GM23338 (cell line): Measurements from ENCODE around the gene CPT2. TPM values are rescaled to one million over a fixed set of nuclear protein-coding genes. Genes with fewer than 3 reads are reported as not detected.

ENCODE experiments used
- ATAC-seq: fragments of 200-7000 bp; cut with Tn5 transposase; 3 replicates; pipeline ENCODE4 v1.9.1; 2020
- DNase-seq: peaks from one replicate; pipeline ENCODE4 v3.0.0-alpha.2; 2015; ENCODE audit warnings: low spot score
- H2AFZ ChIP-seq: fragments of 200-600 bp; sonication (generic); 2 replicates; pipeline ENCODE4 v1.8.0; 2016; ENCODE audit warnings: antibody characterized with exemption, mild to moderate bottlenecking, moderate library complexity
- H3F3A ChIP-seq: fragments of 200-600 bp; sonication (generic); replicated peaks from 2 replicates; pipeline ENCODE4 v1.8.0; 2017; ENCODE audit warnings: antibody characterized with exemption, mixed run types, low read depth
- H3K27ac ChIP-seq: fragments of 200-600 bp; sonication (generic); 2 replicates; pipeline ENCODE4 v1.6.1; 2016; ENCODE audit warnings: low read depth
- H3K27me3 ChIP-seq: fragments of 200-600 bp; sonication (generic); 2 replicates; pipeline ENCODE4 v1.8.0; 2016; ENCODE audit warnings: mild to moderate bottlenecking, mixed run types, moderate library complexity; ENCODE audit not compliant: insufficient read depth
- H3K36me3 ChIP-seq: fragments of 200-600 bp; sonication (generic); 2 replicates; pipeline ENCODE4 v1.8.0; 2016; ENCODE audit warnings: mild to moderate bottlenecking; ENCODE audit not compliant: insufficient read depth
- H3K4me1 ChIP-seq: fragments of 200-600 bp; sonication (generic); 2 replicates; pipeline ENCODE4 v1.8.0; 2016; ENCODE audit warnings: mild to moderate bottlenecking, moderate library complexity; ENCODE audit not compliant: insufficient read depth
- H3K4me2 ChIP-seq: fragments of 200-600 bp; sonication (generic); 2 replicates; pipeline ENCODE4 v1.7.1; 2017; ENCODE audit warnings: mixed run types
- H3K4me3 ChIP-seq: fragments of 200-600 bp; sonication (generic); 2 replicates; pipeline ENCODE4 v1.6.1; 2016; ENCODE audit warnings: mixed run types
- H3K79me2 ChIP-seq: fragments of 200-600 bp; sonication (generic); replicated peaks from 2 replicates; pipeline ENCODE4 v1.8.0; 2017; ENCODE audit warnings: mild to moderate bottlenecking; ENCODE audit not compliant: insufficient read depth
- H3K9me2 ChIP-seq: fragments of 200-600 bp; sonication (generic); 2 replicates; pipeline ENCODE4 v1.8.0; 2017; ENCODE audit not compliant: insufficient read depth
- H4K20me1 ChIP-seq: fragments of 200-600 bp; sonication (generic); replicated peaks from 2 replicates; pipeline ENCODE4 v1.8.0; 2017; ENCODE audit warnings: mild to moderate bottlenecking; ENCODE audit not compliant: insufficient read depth
- H3K27ac Mint-ChIP-seq: 2 replicates; pipeline ENCODE4 v1.8.0; 2020; ENCODE audit warnings: inconsistent platforms, mild to moderate bottlenecking, moderate library complexity, mixed read lengths
- H3K27me3 Mint-ChIP-seq: 3 replicates; pipeline ENCODE4 v1.8.0; 2022; ENCODE audit warnings: low read depth, mild to moderate bottlenecking, moderate library complexity, mixed read lengths, inconsistent platforms; ENCODE audit not compliant: insufficient read depth, poor library complexity
- H3K36me3 Mint-ChIP-seq: 3 replicates; pipeline ENCODE4 v1.8.0; 2021; ENCODE audit warnings: low read depth, mild to moderate bottlenecking, inconsistent platforms, moderate library complexity, mixed read lengths
- H3K4me1 Mint-ChIP-seq: 3 replicates; pipeline ENCODE4 v1.8.0; 2020; ENCODE audit warnings: mild to moderate bottlenecking, inconsistent platforms, mixed read lengths
- H3K4me3 Mint-ChIP-seq: 3 replicates; pipeline ENCODE4 v1.8.0; 2021; ENCODE audit warnings: moderate library complexity, mild to moderate bottlenecking, inconsistent platforms, mixed read lengths
- H3K9me3 Mint-ChIP-seq: 3 replicates; pipeline ENCODE4 v1.8.0; 2020; ENCODE audit warnings: moderate library complexity, mild to moderate bottlenecking, inconsistent platforms, mixed read lengths
- CREB1 ChIP-seq: fragments of 250-450 bp; sonication (Bioruptor Pico); IDR thresholded peaks from 2 replicates; pipeline ENCODE4 v1.5.0; 2020; ENCODE audit warnings: low read depth, mild to moderate bottlenecking, moderate library complexity
- CTCF ChIP-seq, 2 experiments: fragments of 200-600 bp in 1 of 2; sonication (generic) in 1 of 2; conservative IDR thresholded peaks; 2 replicates each; pipeline versions ENCODE4 v1.5.1 to v1.6.1; 2016 to 2017; ENCODE audit warnings: antibody characterized with exemption in 2 of 2, low read depth in 2 of 2, mild to moderate bottlenecking in 2 of 2, moderate library complexity in 1 of 2
- ZNF331 ChIP-seq: fragments of 250-450 bp; sonication (Bioruptor Pico); IDR thresholded peaks from 2 replicates; pipeline ENCODE4 v1.5.0; 2020; ENCODE audit warnings: low read depth, mild to moderate bottlenecking, moderate library complexity
- ZNF462 ChIP-seq: fragments of 250-450 bp; sonication (Bioruptor Pico); IDR thresholded peaks from 2 replicates; pipeline ENCODE4 v1.5.0; 2020; ENCODE audit warnings: mild to moderate bottlenecking, moderate library complexity
- polyA plus RNA-seq: library from polyadenylated mRNA; unstranded; fragments of >200 nt; fragmentation: Nextera tagmentation; extraction: Ambion mirVana; gene quantifications from 2 replicates; pipeline ENCODE4 v1.2.1, GENCODE V29; 2016
- total RNA-seq: library from RNA; depleted of rRNA; stranded (reverse); fragments of >200 nt; shearing (Covaris generic); gene quantifications from 2 replicates; pipeline ENCODE4 v1.2.3, GENCODE V29; 2014

Gene CPT2
- total and polyA plus RNA-seq, 2 experiments from 2014 or later: 11.2 to 30.6 TPM

DNA sequence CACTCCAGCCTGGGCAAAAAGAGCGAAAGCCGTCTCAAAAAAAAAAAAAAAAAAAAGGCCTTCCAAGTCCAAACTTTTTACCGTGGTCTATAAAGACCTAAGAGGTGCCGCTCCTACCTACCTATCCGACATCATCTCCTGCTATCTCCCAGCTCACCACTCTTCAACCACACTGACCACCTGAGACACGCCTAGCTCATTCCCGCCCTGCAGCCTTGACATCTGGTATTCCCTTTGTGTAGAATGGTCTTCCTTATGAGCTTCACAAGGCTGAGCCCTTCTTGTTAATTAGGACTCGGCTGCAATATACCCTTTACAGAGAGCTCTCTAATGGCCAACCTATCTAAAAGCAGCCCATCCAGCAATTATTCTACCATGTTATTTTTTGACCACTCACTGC lies 41.0 kb downstream of the CPT2 start:
- Histone ChIP-seq H3F3A (0 out of 2 replicates have a peak, but pooled peaks cover 4% of the 10 kb centered on the region), H3K79me2 (peaks cover 29% of the 10 kb centered on the region), H3K36me3 (peaks cover 23% of the 10 kb centered on the region), H3K9me2 (no peaks in the 10 kb centered on the region), H3K4me3 (peak overlapping the region; percentile 99), H4K20me1 (no peaks in the 10 kb centered on the region; the same call in 1 of the 2 replicates), H3K4me2 (peak overlapping the region; percentile 99), H3K4me1 (peaks cover 3% of the 10 kb centered on the region), H2AFZ (peak overlapping the region; percentile 89; the same call in 1 of the 2 replicates), H3K27ac (no peak overlapping the region; the same call in 1 of the 2 replicates), H3K27me3 (no peaks in the 10 kb centered on the region)
- ATAC-seq (no peak), DNase-seq (peak; percentile 24)
- Mint-ChIP-seq H3K4me1 (peaks cover 7% of the 10 kb centered on the region), H3K9me3 (peaks cover 3% of the 10 kb centered on the region; the same call in 1 of the 3 replicates), H3K27me3 (peaks cover 16% of the 10 kb centered on the region), H3K4me3 (peak overlapping the region; percentile 92), H3K27ac (peak overlapping the region; percentile 93), H3K36me3 (peaks cover 28% of the 10 kb centered on the region)
- TF ChIP-seq CREB1 (no peak), ZNF462 (no peak), ZNF331 (CRISPR knock-in tag) (no peak), CTCF (conservative IDR thresholded peaks at IDR 0.05; ENCODE audit: low read depth in 2 of 2) (no peak)
